CD4-positive, alpha-beta T cell (primary cell): ENCODE measurements around the gene KCNN3. TPM values are rescaled to one million over a fixed set of nuclear protein-coding genes. Genes with fewer than 3 reads are reported as not detected.

Experiments
- ATAC-seq: fragments of 200-7000 bp; cut with Tn5 transposase; one replicate; pipeline ENCODE4 v1.10.0; 2022; ENCODE audit warnings: mild to moderate bottlenecking; ENCODE audit not compliant: poor library complexity
- CTCF ChIA-PET: fragments of 350-600 bp; sonication (Branson Sonifier 250); formaldehyde crosslinking; loops from one replicate; lab custom pipeline; 2021; ENCODE audit warnings: antibody characterized with exemption, inconsistent platforms; lab: Charles Lee
- POLR2A ChIA-PET: fragments of 350-600 bp; sonication (Branson Sonifier 250); formaldehyde crosslinking; loops from one replicate; lab custom pipeline; 2021; ENCODE audit warnings: antibody characterized with exemption, inconsistent platforms; lab: Charles Lee
- DNase-seq, 14 experiments: peaks; one replicate each; pipeline ENCODE4 v3.0.0-alpha.2; 2013 to 2020; ENCODE audit warnings: mixed read lengths in 2 of 14
- H3K27ac ChIP-seq, 2 donors: one replicate each; pipeline versions ENCODE4 v1.5.1 to v1.7.0; 2013; ENCODE audit warnings: low read length in 2 of 2, low read depth in 1 of 2, mild to moderate bottlenecking in 1 of 2
- H3K27me3 ChIP-seq, 2 experiments: 1 replicate in 1 of 2; 2 replicates in 1 of 2; pipeline versions ENCODE4 v1.6.1 to v1.7.0; 2013; ENCODE audit warnings: low read length in 2 of 2, control low read depth in 1 of 2, mild to moderate bottlenecking in 1 of 2, moderate library complexity in 1 of 2; ENCODE audit not compliant: insufficient read depth in 2 of 2, control insufficient read depth in 1 of 2
- H3K36me3 ChIP-seq: one replicate; pipeline ENCODE4 v1.6.1; 2013; ENCODE audit warnings: low read length, control low read depth; ENCODE audit not compliant: insufficient read depth
- H3K4me1 ChIP-seq: one replicate; pipeline ENCODE4 v1.6.1; 2013; ENCODE audit warnings: low read length, control low read depth; ENCODE audit not compliant: insufficient read depth
- H3K4me3 ChIP-seq: one replicate; pipeline ENCODE4 v1.5.1; 2013; ENCODE audit warnings: mild to moderate bottlenecking, low read length, moderate library complexity
- H3K9me3 ChIP-seq, 2 experiments: 1 replicate in 1 of 2; 2 replicates in 1 of 2; pipeline versions ENCODE4 v1.6.1 to v1.7.0; 2013; ENCODE audit warnings: low read length in 2 of 2, mild to moderate bottlenecking in 2 of 2, control low read depth in 1 of 2, moderate library complexity in 1 of 2; ENCODE audit not compliant: control insufficient read depth in 1 of 2, insufficient read depth in 1 of 2
- H3K27ac Mint-ChIP-seq: one replicate; pipeline ENCODE4 v1.8.0; 2020; ENCODE audit warnings: mixed read lengths
- H3K27me3 Mint-ChIP-seq: one replicate; pipeline ENCODE4 v1.8.0; 2021; ENCODE audit warnings: mixed read lengths
- H3K36me3 Mint-ChIP-seq: one replicate; pipeline ENCODE4 v1.8.0; 2021; ENCODE audit warnings: low read depth, mixed read lengths
- H3K4me1 Mint-ChIP-seq: one replicate; pipeline ENCODE4 v1.8.0; 2021; ENCODE audit warnings: low read depth, mixed read lengths
- H3K4me3 Mint-ChIP-seq: one replicate; pipeline ENCODE4 v1.8.0; 2020; ENCODE audit warnings: mild to moderate bottlenecking, mixed read lengths
- H3K9me3 Mint-ChIP-seq: one replicate; pipeline ENCODE4 v1.8.0; 2020; ENCODE audit warnings: mixed read lengths
- CTCF ChIP-seq: fragments of 200-600 bp; IDR thresholded peaks from one replicate; pipeline ENCODE4 v1.8.0; 2022; ENCODE audit warnings: antibody characterized with exemption, mild to moderate bottlenecking
- intact Hi-C, 2 experiments: fragments of 100-400 bp; cut with DNase I in 1 of 2; cut with micrococcal nuclease in 1 of 2; formaldehyde crosslinking; loops; one replicate each; pipeline versions ENCODE4 v1.15.1 to v1.9.0; 2023 to 2025; cut with DNase I, micrococcal nuclease
- total RNA-seq, 174 experiments: library from RNA in 2 of 174; stranded (reverse) in 2 of 174; gene quantifications; one replicate each; pipeline ENCODE4 v1.2.3 and lab custom pipeline; 2021 to 2026

The KCNN3 gene
- total RNA-seq, 2 experiments from 2014 or later, result not detected

- H3K4me3 Mint-ChIP-seq, result no peak overlapping the region
- no peaks in the 10 kb centered on the region for H3K27me3 Mint-ChIP-seq
- H3K36me3 ChIP-seq, result no peaks in the 10 kb centered on the region
- no peak overlapping the region for H3K27ac ChIP-seq
- intact Hi-C loops, result no loop called here
- ChIA-PET POLR2A (no interaction called here), CTCF (no interaction called here)
- H3K27me3 ChIP-seq, result peaks cover 0 to 5% of the 10 kb centered on the region in 2 experiments
- no peaks in the 10 kb centered on the region for H3K9me3 Mint-ChIP-seq
- no peaks in the 10 kb centered on the region for H3K4me1 ChIP-seq
- ATAC-seq (no peak), DNase-seq (no peak)
- H3K4me1 Mint-ChIP-seq, result no peaks in the 10 kb centered on the region
- TF ChIP-seq CTCF, result no peak
- H3K36me3 Mint-ChIP-seq, result no peaks in the 10 kb centered on the region
- H3K4me3 ChIP-seq, result no peak overlapping the region
- H3K27ac Mint-ChIP-seq, result no peak overlapping the region
- H3K9me3 ChIP-seq, result no peaks in the 10 kb centered on the region
These were observed 12.5 kb downstream of the KCNN3 start for GRCh38 chr1:154857441-154858215.

- peaks cover 0 to 5% of the 10 kb centered on the region in 2 experiments for H3K27me3 ChIP-seq
- no peak overlapping the region for H3K4me3 Mint-ChIP-seq
- H3K27ac ChIP-seq, result no peak overlapping the region
- no peaks in the 10 kb centered on the region for H3K36me3 Mint-ChIP-seq
- DNase-seq (no peak), ATAC-seq (no peak)
- H3K9me3 Mint-ChIP-seq, result no peaks in the 10 kb centered on the region
- H3K36me3 ChIP-seq, result no peaks in the 10 kb centered on the region
- H3K4me3 ChIP-seq, result no peak overlapping the region
- no peaks in the 10 kb centered on the region for H3K4me1 Mint-ChIP-seq
- CTCF ChIA-PET, result no interaction called here
- no peaks in the 10 kb centered on the region for H3K27me3 Mint-ChIP-seq
- intact Hi-C loops, result no loop called here
- H3K4me1 ChIP-seq, result no peaks in the 10 kb centered on the region
- H3K27ac Mint-ChIP-seq, result no peak overlapping the region
- POLR2A ChIA-PET, result no interaction called here
- H3K9me3 ChIP-seq, result no peaks in the 10 kb centered on the region
- no peak for TF ChIP-seq CTCF
These were observed 13.1 kb downstream of the KCNN3 start for GRCh38 chr1:154857022-154857421.

- CTCF ChIA-PET, result interaction anchor here (2.1 kb wide), 1 partner anchor 22 kb away, joined by 5 read pairs; no protein-coding TSS in a partner anchor
- H3K4me1 Mint-ChIP-seq, result no peaks in the 10 kb centered on the region
- no peaks in the 10 kb centered on the region for H3K36me3 Mint-ChIP-seq
- no peak overlapping the region for H3K4me3 Mint-ChIP-seq
- intact Hi-C loops, result no loop called here
- no peaks in the 10 kb centered on the region for H3K9me3 Mint-ChIP-seq
- ATAC-seq (no peak), DNase-seq (no peak)
- POLR2A ChIA-PET, result no interaction called here
- H3K4me3 ChIP-seq, result no peak overlapping the region
- no peak overlapping the region for H3K27ac Mint-ChIP-seq
- no peak for TF ChIP-seq CTCF
- no peaks in the 10 kb centered on the region for H3K9me3 ChIP-seq
- H3K4me1 ChIP-seq, result no peaks in the 10 kb centered on the region
- peaks cover 0 to 3% of the 10 kb centered on the region in 2 experiments for H3K27me3 ChIP-seq
- H3K27ac ChIP-seq, result no peak overlapping the region
- no peaks in the 10 kb centered on the region for H3K27me3 Mint-ChIP-seq
- no peaks in the 10 kb centered on the region for H3K36me3 ChIP-seq
These were observed 13.5 kb downstream of the KCNN3 start for GRCh38 chr1:154856544-154856943.
